ENCODE data around the gene TRIM38. TPM values are rescaled to one million over a fixed set of nuclear protein-coding genes. Genes with fewer than 3 reads are reported as not detected.

TRIM38 gene
- total RNA-seq, 1 donor from 2014 or later = 6.8 TPM

- no peak for DNase-seq (ENCODE audit: low read depth)
- Histone ChIP-seq H3K4me2 (ENCODE audit: low read length) (no peak overlapping the region), H3K9ac (ENCODE audit: low read length) (no peak overlapping the region), H2AFZ (ENCODE audit: low read depth, low read length) (no peak overlapping the region), H3K79me2 (ENCODE audit: insufficient read depth, low read length) (no peaks in the 10 kb centered on the region), H3K27me3 (ENCODE audit: insufficient read depth, low read length) (no peaks in the 10 kb centered on the region), H3K4me1 (ENCODE audit: insufficient read depth, low read length) (no peaks in the 10 kb centered on the region), H3K27ac (ENCODE audit: low read depth, low read length) (no peak overlapping the region), H3K9me3 (ENCODE audit: insufficient read depth, low read depth, low read length) (no peaks in the 10 kb centered on the region), H3K4me3 (ENCODE audit: insufficient read depth, low read depth, low read length) (no peak overlapping the region), H4K20me1 (ENCODE audit: insufficient read depth, low read length) (no peaks in the 10 kb centered on the region), H3K36me3 (ENCODE audit: insufficient read depth, low read length) (no peaks in the 10 kb centered on the region)
- peaks cover under 1% of the 10 kb centered on the region for H3K4me1 Mint-ChIP-seq (ENCODE audit: low read depth, unreplicated experiment)
- no peak overlapping the region for H3K4me3 Mint-ChIP-seq (ENCODE audit: unreplicated experiment)
- no peak for FAIRE-seq
- H3K9me3 Mint-ChIP-seq (ENCODE audit: unreplicated experiment) = peaks cover 10% of the 10 kb centered on the region
- no peak for TF ChIP-seq CTCF (IDR thresholded peaks at IDR 0.05; ENCODE audit: insufficient read depth, low read depth, low read length)
- TF ChIP-seq EZH2 (IDR thresholded peaks at IDR 0.05; ENCODE audit: insufficient read depth, low read length) = no peak
- H3K27ac Mint-ChIP-seq (ENCODE audit: unreplicated experiment) = no peak overlapping the region
- H3K36me3 Mint-ChIP-seq (ENCODE audit: low read depth, unreplicated experiment) = peaks cover 2% of the 10 kb centered on the region
- H3K27me3 Mint-ChIP-seq (ENCODE audit: low read depth, unreplicated experiment) = no peaks in the 10 kb centered on the region
These were observed 12.3 kb upstream of the TRIM38 start for GRCh38 chr6:25950297-25950696.

- Histone ChIP-seq H3K4me1 (ENCODE audit: insufficient read depth, low read length) (no peaks in the 10 kb centered on the region), H3K4me3 (ENCODE audit: insufficient read depth, low read depth, low read length) (no peak overlapping the region), H3K36me3 (ENCODE audit: insufficient read depth, low read length) (no peaks in the 10 kb centered on the region), H3K9ac (ENCODE audit: low read length) (no peak overlapping the region), H3K27me3 (ENCODE audit: insufficient read depth, low read length) (no peaks in the 10 kb centered on the region), H3K79me2 (ENCODE audit: insufficient read depth, low read length) (no peaks in the 10 kb centered on the region), H3K4me2 (ENCODE audit: low read length) (no peak overlapping the region), H3K9me3 (ENCODE audit: insufficient read depth, low read depth, low read length) (no peaks in the 10 kb centered on the region), H4K20me1 (ENCODE audit: insufficient read depth, low read length) (no peaks in the 10 kb centered on the region), H3K27ac (ENCODE audit: low read depth, low read length) (no peak overlapping the region), H2AFZ (ENCODE audit: low read depth, low read length) (no peak overlapping the region)
- no peak overlapping the region for H3K4me3 Mint-ChIP-seq (ENCODE audit: unreplicated experiment)
- FAIRE-seq (no peak), DNase-seq (ENCODE audit: low read depth) (no peak)
- TF ChIP-seq CTCF (IDR thresholded peaks at IDR 0.05; ENCODE audit: insufficient read depth, low read depth, low read length) (no peak), EZH2 (IDR thresholded peaks at IDR 0.05; ENCODE audit: insufficient read depth, low read length) (no peak)
- H3K27ac Mint-ChIP-seq (ENCODE audit: unreplicated experiment) = no peak overlapping the region
- H3K9me3 Mint-ChIP-seq (ENCODE audit: unreplicated experiment) = peaks cover 1% of the 10 kb centered on the region
- peaks cover 2% of the 10 kb centered on the region for H3K36me3 Mint-ChIP-seq (ENCODE audit: low read depth, unreplicated experiment)
- H3K4me1 Mint-ChIP-seq (ENCODE audit: low read depth, unreplicated experiment) = no peaks in the 10 kb centered on the region
- H3K27me3 Mint-ChIP-seq (ENCODE audit: low read depth, unreplicated experiment) = no peaks in the 10 kb centered on the region
These were observed 11.1 kb upstream of the TRIM38 start for GRCh38 chr6:25951296-25952032.

GRCh38 chr6:25952535-25952934 is 10.1 kb upstream of the TRIM38 start:
- H3K27ac Mint-ChIP-seq (ENCODE audit: unreplicated experiment) = no peak overlapping the region
- no peak overlapping the region for H3K9ac ChIP-seq (ENCODE audit: low read length)
- H3K27me3 ChIP-seq (ENCODE audit: insufficient read depth, low read length) = no peaks in the 10 kb centered on the region
- H3K9me3 Mint-ChIP-seq (ENCODE audit: unreplicated experiment) = no peaks in the 10 kb centered on the region
- H4K20me1 ChIP-seq (ENCODE audit: insufficient read depth, low read length) = no peaks in the 10 kb centered on the region
- FAIRE-seq (no peak), DNase-seq (ENCODE audit: low read depth) (no peak)
- H3K4me2 ChIP-seq (ENCODE audit: low read length) = no peak overlapping the region
- H3K4me1 Mint-ChIP-seq (ENCODE audit: low read depth, unreplicated experiment) = no peaks in the 10 kb centered on the region
- H3K9me3 ChIP-seq (ENCODE audit: insufficient read depth, low read depth, low read length) = no peaks in the 10 kb centered on the region
- H3K4me3 ChIP-seq (ENCODE audit: insufficient read depth, low read depth, low read length) = no peak overlapping the region
- no peaks in the 10 kb centered on the region for H3K4me1 ChIP-seq (ENCODE audit: insufficient read depth, low read length)
- no peak overlapping the region for H3K27ac ChIP-seq (ENCODE audit: low read depth, low read length)
- H3K4me3 Mint-ChIP-seq (ENCODE audit: unreplicated experiment) = no peak overlapping the region
- H3K36me3 ChIP-seq (ENCODE audit: insufficient read depth, low read length) = no peaks in the 10 kb centered on the region
- H2AFZ ChIP-seq (ENCODE audit: low read depth, low read length) = no peak overlapping the region
- H3K27me3 Mint-ChIP-seq (ENCODE audit: low read depth, unreplicated experiment) = no peaks in the 10 kb centered on the region
- H3K36me3 Mint-ChIP-seq (ENCODE audit: low read depth, unreplicated experiment) = peaks cover 3% of the 10 kb centered on the region
- no peaks in the 10 kb centered on the region for H3K79me2 ChIP-seq (ENCODE audit: insufficient read depth, low read length)
- TF ChIP-seq CTCF (IDR thresholded peaks at IDR 0.05; ENCODE audit: insufficient read depth, low read depth, low read length) (no peak), EZH2 (IDR thresholded peaks at IDR 0.05; ENCODE audit: insufficient read depth, low read length) (no peak)

Data from astrocyte (in vitro differentiated cells and primary cell).